Loucy (cell line): ENCODE measurements around the gene PLXNA2.

Experiments used
- H2AFZ ChIP-seq: fragments of 200-600 bp; sonication (generic); 2 replicates; pipeline ENCODE4 v1.6.0; 2016; ENCODE audit warnings: antibody characterized with exemption, mild to moderate bottlenecking, low read length, moderate library complexity
- H3F3A ChIP-seq: fragments of 200-600 bp; 2 replicates; pipeline ENCODE4 v1.6.0; 2016; ENCODE audit warnings: antibody characterized with exemption, low read depth, mild to moderate bottlenecking
- H3K27me3 ChIP-seq: fragments of 200-600 bp; sonication (generic); 2 replicates; pipeline ENCODE4 v1.6.1; 2014; ENCODE audit warnings: low read length, mild to moderate bottlenecking; ENCODE audit not compliant: insufficient read depth, poor library complexity, severe bottlenecking
- H3K36me3 ChIP-seq: fragments of 200-600 bp; sonication (generic); 2 replicates; pipeline ENCODE4 v1.6.1; 2016; ENCODE audit warnings: low read length; ENCODE audit not compliant: insufficient read depth
- H3K4me1 ChIP-seq: fragments of 200-600 bp; sonication (generic); 2 replicates; pipeline ENCODE4 v1.5.1; 2014; ENCODE audit warnings: low read length, mild to moderate bottlenecking; ENCODE audit not compliant: insufficient read depth, poor library complexity, severe bottlenecking
- H3K4me2 ChIP-seq: fragments of 200-600 bp; sonication (generic); 2 replicates; pipeline ENCODE4 v1.6.0; 2014; ENCODE audit warnings: antibody characterized with exemption, low read length, low read depth, mild to moderate bottlenecking; ENCODE audit not compliant: poor library complexity, severe bottlenecking
- H3K4me3 ChIP-seq: fragments of 200-600 bp; sonication (generic); 2 replicates; pipeline ENCODE4 v1.5.1; 2014; ENCODE audit warnings: low read length, mild to moderate bottlenecking, mixed read lengths; ENCODE audit not compliant: poor library complexity, severe bottlenecking
- H3K79me2 ChIP-seq: fragments of 200-600 bp; sonication (generic); 2 replicates; pipeline ENCODE4 v1.6.1; 2014; ENCODE audit warnings: low read length; ENCODE audit not compliant: insufficient read depth
- H3K9ac ChIP-seq: fragments of 200-600 bp; sonication (generic); 2 replicates; pipeline ENCODE4 v1.6.0; 2014; ENCODE audit warnings: mild to moderate bottlenecking, low read depth, low read length, moderate library complexity; ENCODE audit not compliant: poor library complexity, severe bottlenecking
- H3K9me2 ChIP-seq: fragments of 200-600 bp; sonication (generic); replicated peaks from 2 replicates; pipeline ENCODE4 v1.6.1; 2016; ENCODE audit warnings: low read depth, low read length, mixed read lengths
- H3K9me3 ChIP-seq: fragments of 200-600 bp; sonication (generic); 2 replicates; pipeline ENCODE4 v1.6.1; 2014; ENCODE audit warnings: mild to moderate bottlenecking, antibody characterized with exemption, low read length, low read depth; ENCODE audit not compliant: insufficient read depth
- H4K20me1 ChIP-seq: fragments of 200-600 bp; sonication (generic); 2 replicates; pipeline ENCODE4 v1.6.0; 2014; ENCODE audit warnings: antibody characterized with exemption, low read length, mild to moderate bottlenecking; ENCODE audit not compliant: insufficient read depth, poor library complexity, severe bottlenecking
- CTCF ChIP-seq: fragments of 200-600 bp; sonication (generic); conservative IDR thresholded peaks from 2 replicates; pipeline ENCODE4 v1.5.1; 2014; ENCODE audit warnings: mild to moderate bottlenecking, antibody characterized with exemption, low read length
- EZH2phosphoT487 ChIP-seq: fragments of 200-600 bp; IDR thresholded peaks from 2 replicates; pipeline ENCODE4 v1.6.1; 2018; ENCODE audit warnings: antibody characterized with exemption, mild to moderate bottlenecking, moderate library complexity, borderline replicate concordance

The PLXNA2 gene

GRCh38 chr1:208159555-208160258 is 84.5 kb downstream of the PLXNA2 start:
- Histone ChIP-seq H3K9me3 (no peaks in the 10 kb centered on the region), H3K9ac (no peak overlapping the region), H3K4me3 (no peak overlapping the region), H3K4me2 (no peak overlapping the region), H4K20me1 (no peaks in the 10 kb centered on the region), H3K27me3 (no peaks in the 10 kb centered on the region), H3F3A (no peaks in the 10 kb centered on the region), H2AFZ (no peak overlapping the region), H3K9me2 (no peaks in the 10 kb centered on the region), H3K36me3 (no peaks in the 10 kb centered on the region), H3K79me2 (no peaks in the 10 kb centered on the region), H3K4me1 (no peaks in the 10 kb centered on the region)
- TF ChIP-seq EZH2phosphoT487 (no peak), CTCF (no peak)

- TF ChIP-seq CTCF (no peak), EZH2phosphoT487 (no peak)
- no peaks in the 10 kb centered on the region for H3K27me3 ChIP-seq
- H3K4me1 ChIP-seq, result no peaks in the 10 kb centered on the region
- no peaks in the 10 kb centered on the region for H3K36me3 ChIP-seq
- H3K79me2 ChIP-seq, result no peaks in the 10 kb centered on the region
- no peaks in the 10 kb centered on the region for H3F3A ChIP-seq
- no peak overlapping the region for H2AFZ ChIP-seq
- H3K4me2 ChIP-seq, result no peak overlapping the region
- H3K9me2 ChIP-seq, result no peaks in the 10 kb centered on the region
- H4K20me1 ChIP-seq, result no peaks in the 10 kb centered on the region
- no peaks in the 10 kb centered on the region for H3K9me3 ChIP-seq
- H3K4me3 ChIP-seq, result no peak overlapping the region
- H3K9ac ChIP-seq, result no peak overlapping the region
Observed at GRCh38 chr1:208158640-208159554, 85.3 kb downstream of the PLXNA2 start.

GRCh38 chr1:208157769-208158168 is 86.4 kb downstream of the PLXNA2 start:
- Histone ChIP-seq H3K9me3 (no peaks in the 10 kb centered on the region), H3K4me1 (no peaks in the 10 kb centered on the region), H3K9ac (no peak overlapping the region), H3K9me2 (no peaks in the 10 kb centered on the region), H2AFZ (no peak overlapping the region), H3K27me3 (no peaks in the 10 kb centered on the region), H3F3A (no peaks in the 10 kb centered on the region), H4K20me1 (no peaks in the 10 kb centered on the region), H3K79me2 (no peaks in the 10 kb centered on the region), H3K36me3 (no peaks in the 10 kb centered on the region), H3K4me3 (no peak overlapping the region), H3K4me2 (no peak overlapping the region)
- TF ChIP-seq EZH2phosphoT487 (no peak), CTCF (no peak)
